HG03354 (cell line): ENCODE results near the gene AFAP1L2.
"Not testable (repeated sequence)": the region's sequence is repeated elsewhere in the genome, so short reads cannot be mapped to it uniquely, and the experiment has no call there.

Experiments
- ATAC-seq: cut with Tn5 transposase; IDR thresholded peaks from one replicate; pipeline ENCODE4 v1.9.1; 2021; ENCODE audit warnings: mild to moderate bottlenecking; ENCODE audit not compliant: unreplicated experiment, poor library complexity, severe bottlenecking

AFAP1L2 gene

GRCh38 chr10:114345701-114346100, 58.6 kb downstream of the AFAP1L2 start:
- no peak for ATAC-seq

GRCh38 chr10:114343623-114344505, 60.4 kb downstream of the AFAP1L2 start:
- ATAC-seq = no peak

- ATAC-seq = no peak
These were observed 61.3 kb downstream of the AFAP1L2 start for GRCh38 chr10:114342976-114343375.

- no peak for ATAC-seq
These were observed 63.5 kb downstream of the AFAP1L2 start for GRCh38 chr10:114340816-114341215.

GRCh38 chr10:114337510-114338462, 66.5 kb downstream of the AFAP1L2 start:
- no peak for ATAC-seq

- ATAC-seq = no peak
These were observed 67.3 kb downstream of the AFAP1L2 start for GRCh38 chr10:114336823-114337509.

GRCh38 chr10:114335614-114336013, 68.7 kb downstream of the AFAP1L2 start:
- ATAC-seq = no peak

GRCh38 chr10:114334301-114334700, 70.0 kb downstream of the AFAP1L2 start:
- no peak for ATAC-seq

GRCh38 chr10:114333441-114333840, 70.9 kb downstream of the AFAP1L2 start:
- not testable (repeated sequence) for ATAC-seq

- no peak for ATAC-seq
These were observed 71.8 kb downstream of the AFAP1L2 start for GRCh38 chr10:114332301-114333192.

GRCh38 chr10:114329634-114330365, 74.5 kb downstream of the AFAP1L2 start:
- ATAC-seq = no peak

GRCh38 chr10:114328874-114329273, 75.4 kb downstream of the AFAP1L2 start:
- ATAC-seq = no peak

GRCh38 chr10:114328441-114328812, 75.9 kb downstream of the AFAP1L2 start:
- ATAC-seq = no peak

GRCh38 chr10:114327537-114328440, 76.5 kb downstream of the AFAP1L2 start:
- ATAC-seq = no peak

- no peak for ATAC-seq
These were observed 77.5 kb downstream of the AFAP1L2 start for GRCh38 chr10:114326795-114327194.

- ATAC-seq = no peak
These were observed 81.3 kb downstream of the AFAP1L2 start for GRCh38 chr10:114323023-114323422.

- ATAC-seq = no peak
These were observed 82.0 kb downstream of the AFAP1L2 start for GRCh38 chr10:114322344-114322743.
